GM12872 (cell line): ENCODE measurements around the gene TIAL1.

Source experiments
- CTCF ChIP-seq: IDR thresholded peaks from 3 replicates; pipeline ENCODE4 v1.5.1; 2011; ENCODE audit warnings: low read depth, mild to moderate bottlenecking, low read length, moderate library complexity; ENCODE audit not compliant: insufficient read depth

Gene TIAL1

GRCh38 chr10:119562097-119562496 is 34.7 kb downstream of the TIAL1 start:
- no peak for TF ChIP-seq CTCF

GRCh38 chr10:119555178-119555784 is 41.5 kb downstream of the TIAL1 start:
- TF ChIP-seq CTCF = no peak

- no peak for TF ChIP-seq CTCF
These were observed 45.9 kb downstream of the TIAL1 start for GRCh38 chr10:119550827-119551226.

GRCh38 chr10:119549247-119549999 is 47.3 kb downstream of the TIAL1 start:
- TF ChIP-seq CTCF = no peak

GRCh38 chr10:119546009-119546408 is 50.8 kb downstream of the TIAL1 start:
- no peak for TF ChIP-seq CTCF

- TF ChIP-seq CTCF = no peak
These were observed 51.5 kb downstream of the TIAL1 start for GRCh38 chr10:119545310-119545709.

GRCh38 chr10:119543814-119544642 is 52.7 kb downstream of the TIAL1 start:
- TF ChIP-seq CTCF = no peak
